HG02610 (cell line): ENCODE results near the gene DHX40.
"Not testable (repeated sequence)": the region's sequence is repeated elsewhere in the genome, so short reads cannot be mapped to it uniquely, and the experiment has no call there.

ENCODE experiments used
- ATAC-seq: cut with Tn5 transposase; IDR thresholded peaks from one replicate; pipeline ENCODE4 v1.9.1; 2021; ENCODE audit warnings: mild to moderate bottlenecking, moderate library complexity; ENCODE audit not compliant: unreplicated experiment

Gene DHX40

DNA sequence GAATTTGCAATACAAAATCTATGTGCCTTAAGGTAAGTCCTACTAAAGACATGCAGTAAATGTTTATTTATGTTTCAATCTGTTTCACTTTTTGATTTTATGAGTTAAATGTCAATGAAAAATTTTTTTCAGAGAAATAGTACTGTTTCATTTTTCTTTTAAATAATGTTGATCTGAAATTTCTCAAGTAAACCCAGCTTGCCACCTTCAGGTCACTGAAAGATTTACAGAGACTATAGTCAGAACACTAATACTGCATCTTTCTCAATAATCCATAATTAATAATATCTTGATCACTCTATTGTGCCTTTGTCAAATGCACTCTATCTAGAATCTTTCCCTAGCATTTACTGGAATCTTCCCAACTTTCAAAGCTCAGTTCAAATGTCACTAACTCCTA lies 6.5 kb upstream of the DHX40 start:
- ATAC-seq: no peak

DNA sequence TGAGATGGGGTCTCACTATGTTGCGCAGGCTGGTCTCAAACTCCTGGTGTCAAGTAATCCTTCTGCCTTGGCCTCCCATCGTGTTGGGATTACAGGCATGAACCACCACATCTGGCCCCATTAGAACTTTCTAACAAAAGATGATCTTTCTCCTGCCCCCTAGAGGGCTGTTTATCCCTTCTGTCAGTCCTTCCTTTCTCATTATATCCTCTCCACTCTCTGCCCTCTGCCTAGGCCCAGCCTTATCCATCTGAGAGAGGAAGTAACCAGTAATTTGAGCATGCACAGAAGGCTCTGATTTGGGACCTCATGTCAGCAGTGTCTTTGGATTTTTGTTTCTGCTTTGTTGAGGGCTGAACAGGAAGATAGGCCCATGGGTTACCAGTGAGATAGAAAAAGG lies 4.4 kb upstream of the DHX40 start:
- ATAC-seq: no peak

DNA sequence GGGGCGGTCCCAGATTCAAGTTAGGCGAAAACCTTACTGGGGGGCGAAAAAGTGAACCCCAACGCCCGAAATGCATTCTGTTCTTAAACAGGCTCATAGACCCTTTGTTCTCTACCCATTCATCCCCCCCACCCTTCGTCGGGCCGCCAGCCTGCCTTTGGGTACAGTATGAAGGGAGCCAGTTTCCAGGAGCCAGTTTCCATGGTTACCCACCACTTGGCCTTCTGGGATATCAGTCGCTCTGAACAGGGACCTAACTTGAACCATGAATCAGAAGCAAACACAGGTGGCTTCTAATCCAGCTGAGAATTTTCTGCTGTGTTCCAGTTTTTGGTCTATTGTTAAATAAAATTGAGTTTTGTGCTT lies 532 bp downstream of the DHX40 start:
- peak; percentile 48 for ATAC-seq

DNA sequence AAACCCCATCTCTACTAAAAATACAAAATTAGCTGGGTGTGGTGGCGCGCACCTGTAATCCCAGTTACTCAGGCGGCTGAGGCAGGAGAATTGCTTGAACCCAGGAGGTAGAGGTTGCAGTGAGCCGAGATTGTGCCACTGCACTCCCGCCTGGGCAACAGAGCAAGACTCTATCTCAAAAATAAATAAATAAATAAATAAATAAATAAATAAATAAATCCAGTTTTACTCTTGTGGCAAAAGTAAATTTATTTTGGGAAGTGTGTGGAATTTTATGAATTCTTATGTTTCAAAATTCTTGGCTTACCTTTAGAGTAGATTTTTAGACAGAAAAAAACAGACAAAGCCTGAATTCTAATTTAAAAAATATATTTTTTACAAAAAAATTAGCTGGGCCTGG lies 3.7 kb downstream of the DHX40 start:
- ATAC-seq: not testable (repeated sequence)

DNA sequence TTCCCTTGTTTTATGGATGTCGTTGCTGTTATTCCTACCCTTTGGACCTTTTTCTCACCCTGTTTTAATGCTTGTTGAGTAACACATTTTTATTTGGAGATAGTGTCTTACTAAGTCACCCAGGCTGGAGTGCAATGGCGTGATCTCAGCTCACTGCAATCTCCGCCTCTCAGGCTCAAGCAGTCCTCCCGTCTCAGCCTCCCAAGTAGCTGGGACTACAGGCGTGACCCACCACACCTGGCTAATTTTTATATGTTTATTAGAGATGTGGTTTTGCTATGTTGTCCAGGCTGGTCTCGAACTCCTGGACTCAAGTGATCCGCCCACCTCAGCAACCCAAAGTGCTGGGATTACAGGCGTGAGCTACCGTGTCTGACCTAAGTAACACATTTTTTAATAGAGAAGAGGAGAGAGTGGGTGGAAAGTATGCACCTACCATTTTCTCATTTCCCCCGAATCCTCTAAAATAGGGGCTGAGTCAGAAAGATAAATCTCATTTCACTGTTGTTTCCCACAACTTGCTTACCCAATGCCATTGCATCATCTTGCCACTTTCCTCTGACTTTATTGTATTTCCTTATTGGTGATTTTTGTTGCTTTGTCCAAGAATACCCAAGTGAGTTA lies 7.0 kb downstream of the DHX40 start:
- ATAC-seq: no peak

DNA sequence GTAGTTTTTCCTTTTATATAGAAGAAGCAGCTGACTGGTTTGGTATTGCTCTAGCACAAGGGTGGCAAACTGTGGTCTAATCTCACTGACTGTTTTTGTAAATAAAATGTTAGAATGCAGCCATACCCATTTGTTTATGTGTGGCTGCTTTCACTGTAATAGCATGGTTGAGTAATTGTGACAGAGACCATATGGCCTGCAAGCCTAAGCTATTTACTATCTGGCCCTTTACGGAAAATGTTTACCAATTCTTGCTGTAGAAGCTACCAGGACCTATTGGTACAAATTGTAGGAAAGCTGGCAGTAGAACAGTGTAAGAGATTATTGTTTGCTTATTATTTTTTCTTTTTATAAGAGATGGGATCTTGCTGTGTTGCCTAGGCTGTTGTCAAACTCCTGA lies 18.8 kb downstream of the DHX40 start:
- not testable (repeated sequence) for ATAC-seq

DNA sequence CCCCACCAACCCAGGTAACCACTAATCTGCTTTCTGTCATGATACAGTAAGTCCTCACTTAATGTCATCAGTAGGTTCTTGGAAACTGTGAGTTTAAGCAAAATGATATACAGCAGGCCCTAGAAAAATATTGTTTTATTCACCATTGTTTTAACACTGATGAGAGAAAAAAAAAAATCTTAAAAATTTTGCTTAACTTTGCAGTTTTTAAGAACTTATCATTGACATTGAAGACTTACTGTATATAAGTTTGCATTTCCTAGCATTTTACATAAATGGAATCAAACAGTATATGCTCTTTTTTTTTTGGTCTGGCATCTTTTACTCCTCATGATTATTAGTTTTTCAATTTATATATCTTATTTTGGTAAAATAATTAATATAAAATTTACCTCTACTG lies 34.8 kb downstream of the DHX40 start:
- no peak for ATAC-seq

DNA sequence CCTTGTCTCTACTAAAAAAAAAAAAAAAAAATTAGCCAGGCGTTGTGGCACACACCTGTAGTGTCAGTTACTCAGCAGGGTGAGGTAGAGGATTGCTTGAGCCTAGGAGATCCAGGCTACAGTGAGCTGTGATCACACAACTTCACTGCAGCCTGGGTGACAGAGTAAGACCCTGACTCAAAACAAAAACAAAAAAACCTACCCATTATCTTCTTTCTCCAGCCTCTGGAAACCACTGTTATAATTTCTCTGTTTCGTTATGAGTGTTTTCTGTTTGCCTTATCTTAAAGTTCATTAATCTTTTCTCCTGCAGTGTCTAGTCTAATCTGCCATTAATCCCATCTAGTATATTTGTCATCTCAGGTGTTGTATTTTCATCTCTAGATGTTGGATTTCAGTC lies 35.7 kb downstream of the DHX40 start:
- peak; percentile 62 for ATAC-seq

DNA sequence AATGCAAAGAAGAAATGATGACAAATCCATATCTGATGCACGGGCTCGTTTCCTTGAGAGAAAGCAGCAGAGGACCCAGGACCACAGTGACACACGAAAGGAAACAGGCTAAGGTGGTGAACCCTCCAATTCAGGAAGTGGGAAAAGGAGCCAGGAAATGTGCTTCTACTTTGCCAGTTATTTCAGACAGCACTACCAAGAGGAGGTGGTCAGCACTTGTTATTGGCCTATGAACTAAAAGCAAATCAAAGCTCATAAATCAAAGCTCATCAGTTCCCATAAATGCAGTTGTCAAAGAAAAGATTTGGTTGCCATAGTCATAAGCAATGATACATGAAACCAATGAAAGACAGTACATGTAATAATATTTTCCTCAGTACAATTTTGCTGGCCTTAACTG lies 41.7 kb downstream of the DHX40 start:
- ATAC-seq: no peak

DNA sequence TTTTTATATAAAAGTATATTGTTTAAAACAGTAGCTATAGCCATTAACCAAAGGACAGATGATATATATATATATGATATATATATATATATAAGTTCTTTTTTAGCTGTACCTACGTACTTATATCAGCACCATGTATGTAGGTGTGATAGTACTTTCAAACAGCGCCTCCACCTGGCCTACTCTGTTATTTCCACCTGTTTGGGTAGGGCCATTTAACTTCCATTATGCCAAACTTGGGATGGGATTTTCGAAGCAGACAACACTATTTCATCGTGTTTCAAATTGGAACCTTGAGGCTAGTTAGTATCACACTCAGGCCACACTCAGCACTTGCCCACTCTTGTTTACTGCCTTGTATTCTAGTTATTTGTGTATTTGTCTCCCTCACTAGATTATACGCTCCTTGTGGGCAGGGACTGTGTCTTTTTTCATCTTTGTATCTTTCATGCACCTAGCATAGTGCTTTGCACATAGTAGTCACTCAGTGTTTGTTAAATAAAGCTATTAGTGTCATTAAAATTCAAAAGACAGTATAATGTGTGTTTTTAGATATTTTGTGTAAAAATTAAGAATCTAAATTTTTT lies 42.5 kb downstream of the DHX40 start:
- ATAC-seq: no peak

DNA sequence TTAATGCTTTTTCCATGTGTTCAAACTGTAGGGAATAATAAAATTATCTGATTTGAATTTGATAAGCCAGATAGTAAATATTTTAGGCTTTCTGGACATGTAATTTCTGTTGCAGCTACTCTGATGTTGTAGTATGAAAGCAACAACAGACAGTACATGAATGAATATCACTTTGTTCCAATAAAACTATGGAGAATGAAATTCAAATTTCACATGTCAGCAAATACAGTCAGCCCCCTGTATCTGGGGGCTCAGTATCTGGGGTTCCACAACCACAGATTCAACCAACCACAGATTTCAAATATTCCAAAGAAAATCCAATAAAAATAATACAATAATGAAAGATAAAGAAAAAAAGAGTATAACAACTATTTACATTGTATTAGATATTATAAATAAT lies 46.1 kb downstream of the DHX40 start:
- no peak for ATAC-seq

DNA sequence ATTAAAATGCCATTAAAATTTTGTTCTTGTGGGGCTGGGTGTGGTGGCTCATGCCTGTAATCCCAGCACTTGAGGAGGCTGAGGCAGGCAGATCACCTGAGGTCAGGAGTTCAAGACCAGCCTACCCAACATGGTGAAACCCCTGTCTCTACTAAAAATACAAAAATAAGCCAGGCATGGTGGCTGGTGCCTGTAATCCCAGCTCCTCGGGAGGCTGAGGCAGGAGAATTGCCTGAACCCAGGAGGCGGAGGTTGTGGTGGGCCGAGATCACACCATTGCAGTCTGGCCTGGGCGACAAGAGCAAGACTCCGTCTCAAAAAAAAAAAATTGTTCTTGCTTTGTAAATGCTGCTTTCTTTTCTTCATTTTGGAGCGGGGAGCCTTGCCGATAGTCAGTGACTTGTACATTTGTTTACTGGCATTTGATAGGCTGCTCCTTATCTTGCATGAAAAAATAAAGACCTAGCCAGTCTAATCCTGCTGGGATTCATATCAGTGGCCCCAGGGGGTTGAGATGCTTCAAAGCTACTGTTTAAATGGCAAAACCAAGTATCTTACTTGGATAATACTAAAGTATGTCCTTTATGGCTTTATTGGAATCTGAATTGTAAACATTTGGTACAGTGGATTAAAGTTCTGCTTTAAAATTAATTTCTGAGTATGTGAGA lies 51.0 kb downstream of the DHX40 start:
- ATAC-seq: no peak

DNA sequence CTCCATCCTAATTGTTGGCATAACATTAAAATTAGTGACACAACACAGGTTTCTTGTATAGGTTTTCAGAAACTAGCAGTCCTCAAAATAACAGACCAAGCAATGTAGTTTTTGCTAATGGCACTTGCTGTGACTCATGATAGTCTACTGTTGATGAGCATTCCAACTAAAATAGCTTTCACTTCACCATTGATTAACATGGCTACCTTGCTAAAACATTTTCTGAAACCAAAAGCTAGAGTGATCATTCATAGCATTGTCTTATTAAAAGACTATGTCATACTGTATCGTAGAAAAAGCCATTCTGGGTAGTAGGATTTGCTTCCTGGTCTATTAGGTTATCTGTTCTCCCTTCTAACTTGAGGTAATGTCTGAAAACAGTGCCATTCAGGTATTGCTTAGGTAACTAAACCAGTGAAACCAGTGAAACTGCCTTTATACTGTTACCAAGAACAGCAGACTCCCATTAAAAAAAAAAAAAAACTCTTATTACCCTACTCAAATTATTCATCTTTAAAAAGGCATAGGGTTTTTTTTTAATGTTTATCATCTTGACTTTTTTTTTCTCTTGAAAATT lies 51.8 kb downstream of the DHX40 start:
- ATAC-seq: no peak

DNA sequence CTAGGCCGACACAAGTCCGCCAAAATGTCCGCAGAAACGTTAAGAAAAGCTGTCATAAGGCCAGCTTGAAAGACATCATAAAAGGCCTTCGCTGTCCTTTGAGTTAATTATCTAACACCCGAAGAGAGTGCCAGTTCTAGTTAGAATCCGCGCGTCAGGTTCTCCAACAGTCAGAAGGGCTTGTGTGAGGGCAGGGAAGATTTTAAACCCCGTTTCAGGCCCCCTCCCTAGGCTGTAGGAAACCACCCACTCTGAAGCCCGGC lies 53.6 kb downstream of the DHX40 start:
- ATAC-seq: no peak

DNA sequence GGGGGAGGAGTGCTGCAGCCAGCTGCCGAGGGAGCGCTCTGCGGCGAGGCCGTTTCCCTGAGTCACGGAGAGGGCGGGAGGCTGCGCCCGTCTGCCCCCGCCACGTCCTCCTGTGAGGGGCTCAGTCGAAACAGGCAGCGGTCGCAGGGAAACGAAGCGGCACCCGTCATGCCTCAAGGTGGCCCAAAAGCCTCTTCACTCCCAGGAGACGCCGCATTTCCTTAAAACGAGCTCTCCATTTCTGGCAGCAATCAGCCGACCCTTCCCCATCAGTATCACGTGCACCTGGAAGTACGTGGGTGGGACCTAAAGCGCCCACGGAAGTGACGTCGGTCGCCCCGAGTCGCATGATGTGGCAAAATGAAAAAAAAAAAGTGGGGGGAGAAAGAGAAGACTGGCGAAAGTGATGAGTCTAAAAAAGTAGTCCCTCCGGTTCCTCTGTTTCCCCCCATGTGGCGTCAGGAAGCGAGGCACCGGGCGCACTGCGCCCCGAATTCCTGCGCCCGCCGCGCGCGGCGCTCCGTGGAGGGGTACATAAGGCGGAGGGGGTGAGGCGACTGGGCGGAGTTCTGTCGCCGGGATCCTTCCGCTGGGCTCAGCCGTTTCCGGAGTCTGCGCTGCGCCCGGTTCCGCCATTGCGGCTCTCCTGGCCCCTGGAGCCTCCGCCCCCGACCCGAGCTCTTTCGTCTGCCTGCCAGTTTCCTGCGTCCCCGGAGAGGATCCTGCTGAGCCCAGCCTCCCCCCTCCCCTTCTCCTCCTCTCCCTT lies 54.1 kb downstream of the DHX40 start, which contains the start of gene CLTC:
CLTC (plus strand) TSS at position 598 of the 766 bp plus-strand sequence. CDS start 237 bp downstream, outside the sequence.
- peak; percentile 81 for ATAC-seq

DNA sequence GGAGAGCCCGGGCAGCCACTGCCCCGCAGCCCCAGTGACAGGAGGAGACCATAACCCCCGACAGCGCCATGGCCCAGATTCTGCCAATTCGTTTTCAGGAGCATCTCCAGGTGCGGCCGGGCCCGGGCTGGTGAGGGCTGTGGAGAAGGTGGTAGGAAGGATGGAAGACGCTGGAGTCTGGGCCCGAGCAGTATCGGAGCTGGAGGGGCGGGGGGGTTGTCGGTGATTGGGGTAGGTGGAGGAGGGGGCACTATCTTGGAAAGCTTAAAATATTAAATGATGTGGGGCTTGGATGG lies 54.6 kb downstream of the DHX40 start:
- ATAC-seq: no peak

DNA sequence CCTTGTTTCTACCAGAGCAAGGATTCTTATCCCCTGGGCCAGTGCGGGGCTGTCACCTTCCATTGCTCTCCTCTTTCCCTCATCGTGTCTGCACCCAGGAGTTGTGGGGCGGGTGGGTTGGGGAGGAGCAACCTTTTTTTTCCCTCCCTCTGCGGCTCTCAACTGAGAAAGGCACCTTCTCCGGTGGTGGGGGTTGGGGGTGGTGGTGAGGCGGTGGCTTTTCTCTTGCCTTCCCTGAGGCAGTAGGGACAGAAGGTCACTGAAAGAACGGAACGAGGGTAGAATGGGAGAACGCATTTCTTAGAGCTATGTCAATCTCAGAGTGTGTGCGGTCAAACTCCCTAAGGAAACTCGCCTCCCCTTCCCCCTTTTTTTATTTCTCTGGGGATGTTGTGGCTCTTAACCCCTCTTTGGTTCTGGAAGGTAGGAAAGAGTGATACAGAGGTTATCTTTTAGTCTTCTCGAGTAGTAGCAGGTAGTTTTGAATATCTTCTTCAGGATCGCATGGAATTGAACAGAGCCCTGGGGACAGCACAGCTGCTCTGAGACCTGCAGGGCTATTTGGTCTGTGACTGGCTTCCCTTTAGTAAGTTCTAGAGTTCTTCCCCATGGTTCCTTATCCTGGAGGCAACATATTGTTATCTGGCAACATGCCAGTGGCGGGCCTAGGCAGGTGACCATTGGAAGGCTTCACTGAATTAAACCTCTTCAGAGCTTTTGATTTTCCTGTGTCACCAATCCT lies 55.3 kb downstream of the DHX40 start:
- ATAC-seq: no peak

DNA sequence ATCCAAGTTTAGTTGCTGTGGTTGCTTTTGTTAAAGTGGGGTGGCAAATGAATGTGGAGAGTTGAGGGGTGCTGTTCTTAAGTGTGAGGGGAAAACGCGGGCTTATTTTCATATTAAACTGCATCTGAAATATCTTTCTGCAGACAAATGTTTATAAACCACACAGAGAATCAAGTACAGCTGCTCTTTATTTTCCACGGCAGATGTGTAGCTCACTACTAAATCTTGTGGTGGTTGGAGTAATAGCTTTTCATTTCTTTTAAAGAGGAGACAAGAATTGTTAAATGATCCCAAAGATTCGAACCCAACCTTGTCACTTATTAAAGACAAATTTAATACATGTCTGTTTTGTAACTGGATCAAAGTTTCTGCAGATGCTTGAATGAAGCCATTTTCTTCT lies 56.4 kb downstream of the DHX40 start:
- ATAC-seq: no peak

DNA sequence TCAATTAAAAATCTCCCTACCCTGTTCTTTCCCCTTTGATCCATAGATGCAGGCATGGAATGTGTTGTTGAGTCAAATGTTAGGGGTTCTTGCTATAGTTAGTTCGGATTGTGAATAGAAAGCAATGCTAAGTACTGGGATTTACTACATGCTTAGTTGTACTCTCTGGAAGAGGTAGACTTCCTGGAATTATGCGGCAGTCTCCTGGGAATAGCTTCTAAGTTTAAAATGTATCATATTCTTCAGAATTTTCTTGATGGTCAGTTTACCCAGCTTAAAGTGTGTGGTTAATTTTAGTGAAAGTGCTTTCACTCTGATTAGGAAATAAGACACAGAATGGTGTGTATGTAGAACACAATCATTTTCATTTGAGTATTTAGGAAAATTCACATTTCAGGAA lies 57.7 kb downstream of the DHX40 start:
- no peak for ATAC-seq

DNA sequence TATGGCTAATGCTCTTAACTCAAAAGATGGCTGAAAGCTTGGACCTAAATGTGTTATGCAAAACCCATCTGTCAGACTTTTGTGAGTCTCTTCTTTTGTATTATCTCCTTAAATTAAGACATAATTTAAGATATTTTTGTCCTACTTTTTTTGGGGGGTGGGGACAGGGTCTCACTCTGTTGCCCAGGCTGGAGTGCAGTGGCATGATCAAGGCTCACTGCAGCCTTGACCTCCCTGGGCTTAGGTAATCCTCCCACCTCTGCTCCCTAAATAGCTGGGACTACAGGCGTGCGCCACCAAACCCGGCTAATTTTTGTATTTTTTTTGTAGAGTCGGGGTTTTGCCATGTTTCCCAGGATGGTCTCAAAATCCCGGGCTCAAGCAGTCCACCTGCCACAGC lies 61.3 kb downstream of the DHX40 start:
- ATAC-seq: no peak

DNA sequence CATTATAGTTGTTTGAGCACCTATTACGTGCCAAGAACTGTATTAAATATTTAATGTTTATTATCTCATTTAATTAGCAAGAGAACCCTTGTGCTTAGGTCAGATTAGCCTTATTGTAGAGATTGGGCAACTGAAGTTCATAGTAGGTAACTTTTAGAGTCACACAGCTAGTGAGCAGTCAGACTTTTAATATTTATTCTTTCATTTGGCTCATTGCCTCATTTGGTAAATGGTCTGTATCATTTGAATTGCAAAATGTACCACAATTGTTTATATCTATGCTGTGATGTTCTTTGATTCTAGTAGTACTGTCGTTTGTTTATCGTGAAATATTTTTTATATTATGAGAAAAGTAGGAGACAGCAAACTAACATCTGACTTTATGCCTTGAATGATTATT lies 61.9 kb downstream of the DHX40 start:
- ATAC-seq: no peak
